ENCODE measurements around the gene ZDHHC19.

ZDHHC19 gene

GRCh38 chr3:196193736-196194541, 17.3 kb downstream of the ZDHHC19 start:
- no peak for DNase-seq
- Mint-ChIP-seq H3K4me3 (no peak overlapping the region), H3K4me1 (peaks cover 23% of the 10 kb centered on the region), H3K27ac (no peak overlapping the region), H3K27me3 (ENCODE audit: low read depth, poor library complexity) (no peaks in the 10 kb centered on the region), H3K9me3 (no peaks in the 10 kb centered on the region), H3K36me3 (ENCODE audit: low read depth) (no peaks in the 10 kb centered on the region)
- TF ChIP-seq CTCF (IDR thresholded peaks at IDR 0.05): no peak

- Mint-ChIP-seq H3K4me3 (no peak overlapping the region), H3K4me1 (peaks cover 23% of the 10 kb centered on the region), H3K9me3 (no peaks in the 10 kb centered on the region), H3K36me3 (ENCODE audit: low read depth) (no peaks in the 10 kb centered on the region), H3K27me3 (ENCODE audit: low read depth, poor library complexity) (no peaks in the 10 kb centered on the region), H3K27ac (no peak overlapping the region)
- TF ChIP-seq CTCF (IDR thresholded peaks at IDR 0.05): no peak
- no peak for DNase-seq
Measured at GRCh38 chr3:196193133-196193735, 18.0 kb downstream of the ZDHHC19 start.

DNA sequence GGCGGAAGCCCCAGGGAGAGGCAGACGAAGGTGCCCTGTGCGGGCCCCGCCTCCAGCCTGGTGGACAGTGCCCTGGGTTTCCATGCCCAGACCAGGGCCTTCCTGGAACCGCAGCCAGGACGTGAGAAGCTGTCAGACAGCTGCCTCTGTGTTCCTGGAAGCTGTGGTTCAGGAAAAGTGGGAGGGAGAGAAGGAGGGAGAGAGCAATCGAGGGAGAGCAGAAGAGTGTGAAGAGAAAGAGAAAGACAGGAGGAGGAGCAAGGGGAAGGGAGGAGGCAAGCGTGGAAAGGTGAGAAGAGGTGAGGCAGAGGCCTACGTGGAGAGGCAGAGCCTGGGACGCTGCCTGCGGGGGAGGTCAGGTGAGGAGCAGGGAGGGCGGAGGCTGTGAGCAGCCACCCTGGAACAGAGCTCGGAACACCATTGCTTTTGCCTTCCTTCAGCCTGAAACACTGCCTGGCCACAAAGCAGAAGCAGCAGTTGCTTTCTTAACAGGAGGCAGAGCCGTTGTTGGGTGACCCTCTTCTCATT, 18.6 kb downstream of the ZDHHC19 start:
- Mint-ChIP-seq H3K27ac (no peak overlapping the region), H3K27me3 (ENCODE audit: low read depth, poor library complexity) (no peaks in the 10 kb centered on the region), H3K4me1 (peaks cover 23% of the 10 kb centered on the region), H3K9me3 (no peaks in the 10 kb centered on the region), H3K4me3 (no peak overlapping the region), H3K36me3 (ENCODE audit: low read depth) (no peaks in the 10 kb centered on the region)
- no peak for DNase-seq
- TF ChIP-seq CTCF (IDR thresholded peaks at IDR 0.05): no peak

DNA sequence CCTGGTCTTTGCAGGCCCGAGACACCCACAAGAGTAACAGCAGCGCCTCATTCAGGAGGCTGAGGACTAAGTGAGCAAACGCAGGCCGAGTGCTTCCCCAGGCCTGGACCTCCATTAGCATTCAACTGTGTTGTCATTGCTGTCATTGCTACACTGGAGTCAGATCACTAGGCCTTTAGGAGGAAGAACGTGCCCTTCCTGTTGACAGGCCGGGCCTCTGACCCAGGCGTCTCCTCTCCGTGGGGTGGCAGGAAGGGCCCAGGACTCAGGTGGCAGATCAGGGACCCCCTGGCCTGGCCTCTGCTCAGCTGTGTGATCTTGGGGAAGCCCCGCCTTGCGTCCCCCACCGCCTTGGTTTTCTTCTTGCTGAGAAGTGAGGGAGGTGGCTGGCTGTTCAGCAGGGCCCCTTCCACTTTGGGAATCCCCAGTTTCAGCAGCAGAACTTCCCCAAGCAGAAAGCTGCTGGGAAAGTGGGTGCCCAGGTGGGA, 19.1 kb downstream of the ZDHHC19 start:
- no peak overlapping the region for H3K27ac Mint-ChIP-seq
- H3K36me3 Mint-ChIP-seq (ENCODE audit: low read depth): no peaks in the 10 kb centered on the region
- H3K4me1 Mint-ChIP-seq: peaks cover 25% of the 10 kb centered on the region
- no peaks in the 10 kb centered on the region for H3K9me3 Mint-ChIP-seq
- H3K4me3 Mint-ChIP-seq: no peak overlapping the region
- DNase-seq: no peak
- no peaks in the 10 kb centered on the region for H3K27me3 Mint-ChIP-seq (ENCODE audit: low read depth, poor library complexity)
- no peak for TF ChIP-seq CTCF (IDR thresholded peaks at IDR 0.05)

GRCh38 chr3:196189566-196190347, 21.4 kb downstream of the ZDHHC19 start:
- no peaks in the 10 kb centered on the region for H3K36me3 Mint-ChIP-seq (ENCODE audit: low read depth)
- no peaks in the 10 kb centered on the region for H3K27me3 Mint-ChIP-seq (ENCODE audit: low read depth, poor library complexity)
- no peak overlapping the region for H3K4me3 Mint-ChIP-seq
- DNase-seq: no peak
- TF ChIP-seq CTCF (IDR thresholded peaks at IDR 0.05): no peak
- H3K4me1 Mint-ChIP-seq: peaks cover 33% of the 10 kb centered on the region
- no peak overlapping the region for H3K27ac Mint-ChIP-seq
- no peaks in the 10 kb centered on the region for H3K9me3 Mint-ChIP-seq

Data from nephron progenitor cell (in vitro differentiated cells).